HG03060 (cell line): ENCODE results near the gene TNC.

Experiments used
- ATAC-seq: cut with Tn5 transposase; IDR thresholded peaks from one replicate; pipeline ENCODE4 v1.9.1; 2021; ENCODE audit warnings: low read depth, moderate number of reproducible peaks; ENCODE audit not compliant: unreplicated experiment

The TNC gene

DNA sequence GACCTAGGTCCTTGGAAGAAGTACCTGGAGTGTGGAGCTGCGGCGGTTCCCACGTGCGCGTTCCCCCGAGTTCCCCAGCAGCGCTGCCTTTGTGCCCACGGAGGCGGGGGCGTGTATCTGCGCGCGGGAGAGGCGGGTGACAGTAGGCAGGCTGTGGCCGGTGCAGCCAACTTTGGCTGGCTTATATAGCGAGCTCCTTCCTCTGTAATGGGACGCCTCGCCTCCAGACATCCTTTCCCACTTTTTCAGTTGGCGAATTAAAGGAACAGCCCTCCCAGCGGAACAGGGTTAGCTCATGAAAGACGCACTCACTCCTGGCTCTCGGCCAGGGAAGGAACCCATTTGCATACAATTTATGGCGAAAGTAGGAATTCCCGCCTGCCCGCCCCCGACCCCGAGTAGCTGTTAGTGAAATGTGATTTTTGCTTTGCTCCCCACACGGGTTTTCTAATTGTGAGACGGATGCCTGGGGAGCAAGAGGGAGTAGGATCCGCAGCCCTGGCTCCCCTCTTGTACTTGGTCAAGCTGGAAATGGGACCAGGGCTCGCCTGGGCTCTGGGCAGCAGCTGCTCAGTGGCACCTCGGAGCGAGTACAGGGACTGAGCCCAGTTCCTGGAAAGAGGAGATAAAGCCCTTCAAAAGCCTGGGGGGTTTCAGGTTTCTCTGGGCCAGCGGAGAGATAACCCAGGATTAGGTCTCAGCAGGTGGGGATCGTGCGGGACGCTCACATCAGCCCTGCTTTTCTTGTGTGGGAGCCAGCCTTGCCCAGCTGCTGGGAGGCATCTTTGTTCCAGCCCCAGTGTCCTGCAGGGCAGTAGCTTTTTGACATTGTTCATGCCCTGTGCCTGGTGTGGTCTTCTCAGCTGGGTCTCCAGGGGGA is at the start of gene TNC:
Gene TNC, minus strand, starts transcription at position 159 of the 880 bp plus-strand sequence. CDS start 27,139 bp downstream, outside the sequence.
- no peak for ATAC-seq

DNA sequence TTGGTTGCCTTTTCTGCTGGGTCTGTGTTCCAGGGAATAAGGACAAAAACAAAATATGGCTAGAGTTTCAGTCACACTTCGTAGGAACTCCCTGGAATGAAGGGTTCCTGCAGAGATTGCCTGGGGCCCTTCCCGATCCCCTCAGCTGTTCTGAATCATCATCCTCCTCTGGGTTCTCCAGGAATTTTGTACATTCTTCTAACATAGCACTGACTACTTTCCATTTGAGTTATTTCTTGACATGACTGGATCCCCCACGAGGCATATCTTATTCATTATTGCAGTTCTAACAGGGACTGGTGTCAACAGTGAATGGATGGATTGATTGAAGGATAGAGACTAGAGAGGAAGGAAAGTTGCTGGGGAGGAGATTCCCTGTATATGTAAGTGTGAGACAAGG is 49.2 kb upstream of the TNC start:
- ATAC-seq, result no peak

DNA sequence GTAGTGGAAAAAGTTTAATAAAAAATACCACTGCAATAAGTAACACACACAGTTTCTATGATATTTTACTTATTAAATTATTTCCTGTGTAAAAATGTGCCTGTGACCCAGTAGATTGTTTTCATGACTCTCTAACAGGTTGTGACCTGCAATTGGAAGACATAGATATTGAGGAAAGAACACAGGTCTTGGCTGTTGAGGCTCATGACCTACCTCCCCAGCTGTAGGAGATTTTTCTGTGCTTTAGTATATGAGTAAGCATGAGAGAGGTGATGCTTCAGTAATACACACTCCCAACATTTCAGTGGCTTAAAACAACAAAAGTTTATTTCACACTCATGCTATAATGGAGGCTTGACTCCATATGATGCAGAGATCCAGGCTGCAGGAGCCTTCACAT is 47.3 kb upstream of the TNC start:
- no peak for ATAC-seq

DNA sequence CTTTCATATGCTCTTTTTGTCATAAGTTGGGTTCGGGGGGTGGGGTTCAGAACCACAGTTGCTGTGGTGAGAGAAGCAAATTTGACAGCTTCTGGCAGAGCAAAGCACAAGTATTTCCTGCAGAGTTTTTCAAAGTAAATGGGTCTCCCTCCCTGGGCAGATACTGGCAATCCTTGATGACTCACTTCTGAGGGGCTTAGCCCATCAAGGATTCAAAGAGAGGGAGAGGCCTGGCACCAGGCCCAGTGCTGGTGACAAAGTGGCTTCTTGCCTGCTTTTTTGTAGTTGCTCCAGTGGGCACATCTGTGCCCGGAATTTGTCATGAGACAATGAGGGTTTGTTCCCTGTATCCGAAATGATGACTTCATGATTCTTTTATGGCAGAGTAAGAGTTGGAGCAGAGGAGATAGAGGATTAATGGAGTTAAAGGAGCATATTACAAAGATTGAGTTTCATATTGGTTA is 46.6 kb upstream of the TNC start:
- no peak for ATAC-seq

DNA sequence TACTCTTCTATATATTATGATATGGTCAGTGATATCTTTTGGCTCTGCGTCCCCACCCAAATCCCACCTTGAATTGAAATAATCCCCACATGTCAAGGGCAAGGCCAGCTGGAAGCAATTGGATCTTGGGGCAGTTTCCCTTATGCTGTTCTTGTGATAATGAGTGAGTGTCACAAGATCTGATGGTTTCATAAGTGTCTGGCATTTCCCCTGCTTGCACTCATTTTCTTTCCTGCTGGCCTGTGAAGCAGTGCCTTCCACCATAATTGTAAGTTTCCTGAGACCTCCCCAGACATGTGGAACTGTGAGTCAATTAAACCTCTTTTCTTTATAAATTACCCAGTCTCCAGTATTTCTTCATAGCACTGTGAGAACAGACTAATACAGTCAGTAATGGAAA is 45.0 kb upstream of the TNC start:
- ATAC-seq, result no peak

DNA sequence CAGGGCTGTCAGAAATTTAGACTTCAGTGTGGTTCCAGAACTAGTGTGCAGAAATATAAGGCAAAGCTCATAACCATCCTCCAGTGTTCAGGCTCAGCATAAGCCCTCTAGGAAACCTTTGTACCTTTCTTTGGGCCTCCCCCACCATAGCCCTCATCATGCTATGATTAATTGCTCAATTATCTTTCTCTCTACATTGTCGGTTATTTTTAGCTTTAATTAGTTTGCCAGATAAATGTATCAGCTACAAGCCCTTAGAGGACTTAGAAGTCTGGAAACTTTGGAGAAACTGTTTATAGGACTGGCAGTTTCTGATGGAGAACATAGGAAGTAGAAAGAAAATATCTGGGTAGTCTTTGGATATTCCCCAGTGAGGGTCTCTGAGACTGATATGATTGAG is 43.5 kb upstream of the TNC start:
- no peak for ATAC-seq

DNA sequence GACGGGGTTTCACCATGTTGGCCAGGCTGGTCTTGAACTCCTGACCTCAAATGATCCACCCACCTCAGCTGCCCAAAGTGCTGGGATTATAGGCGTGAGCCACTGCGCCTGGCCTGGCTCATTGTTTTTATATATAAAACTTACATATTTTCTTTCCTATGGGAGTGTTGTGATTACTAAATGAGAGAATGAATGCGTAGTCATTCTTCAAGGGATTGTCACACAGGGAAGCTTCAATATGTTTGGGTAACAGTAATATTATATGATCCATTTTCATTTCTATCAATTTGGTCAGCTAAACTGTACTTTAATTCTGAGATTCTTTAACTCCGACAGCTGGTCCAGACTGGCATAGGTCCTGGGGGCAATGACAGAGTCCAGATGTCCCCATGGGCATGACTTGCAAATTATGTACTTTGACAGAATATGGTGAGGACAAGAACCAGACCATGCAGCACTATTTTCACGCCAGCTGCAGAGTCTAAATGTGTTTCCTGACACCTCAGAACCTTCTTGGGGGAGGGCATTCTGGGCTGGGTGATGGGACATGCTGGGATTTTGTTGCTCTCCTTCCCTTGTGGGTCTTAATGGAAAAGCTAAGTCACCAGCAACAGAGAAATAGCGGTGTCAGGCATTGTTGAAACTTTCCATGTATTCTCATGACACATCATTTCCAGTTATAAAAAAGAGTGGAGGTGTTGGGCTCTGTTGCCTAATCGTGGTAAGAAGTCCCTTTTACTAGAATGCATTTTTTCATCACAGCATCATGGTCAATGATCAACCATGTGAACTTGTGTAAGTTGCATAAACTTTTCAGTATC is 40.9 kb upstream of the TNC start:
- no peak for ATAC-seq

DNA sequence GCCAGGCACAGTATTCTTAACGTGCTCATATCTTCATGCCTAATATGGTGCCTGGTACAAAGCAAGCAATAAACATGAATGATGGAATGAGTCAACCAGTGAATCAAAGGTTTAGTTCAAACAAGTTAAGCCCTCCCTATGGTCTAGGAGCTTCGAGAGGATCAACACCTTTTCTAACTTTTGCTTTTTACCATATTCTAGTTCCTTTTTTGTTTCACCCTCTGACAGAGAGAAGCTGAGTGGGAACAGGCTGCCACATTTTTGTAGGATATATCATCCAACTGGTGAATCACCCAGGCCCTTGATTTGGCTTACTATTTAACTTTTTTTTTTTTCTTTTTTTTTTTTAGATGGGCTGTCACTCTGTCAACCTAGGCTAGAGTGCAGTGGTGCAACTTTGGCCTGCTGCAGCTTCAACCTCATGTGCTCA is 39.3 kb upstream of the TNC start:
- ATAC-seq, result no peak

DNA sequence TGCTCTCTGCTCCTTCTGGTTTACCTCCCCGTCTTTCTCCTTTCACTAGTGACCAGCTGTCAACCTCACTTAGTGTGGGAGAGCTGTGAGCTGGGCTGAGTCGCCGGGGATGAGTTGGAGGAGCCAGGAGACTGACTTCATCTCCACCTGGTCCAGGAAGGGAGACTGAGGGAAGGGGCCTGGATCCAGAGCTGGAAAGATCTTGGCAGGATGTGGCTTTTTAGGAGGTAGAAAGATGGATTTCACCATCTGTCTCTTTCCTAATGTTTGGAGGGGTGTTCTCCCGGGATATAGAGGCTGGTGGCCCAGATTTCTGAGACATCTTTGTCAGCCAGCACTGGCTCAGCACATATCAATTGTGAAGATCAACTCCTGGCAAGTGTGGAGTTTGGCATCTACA is 37.1 kb upstream of the TNC start:
- ATAC-seq, result no peak

DNA sequence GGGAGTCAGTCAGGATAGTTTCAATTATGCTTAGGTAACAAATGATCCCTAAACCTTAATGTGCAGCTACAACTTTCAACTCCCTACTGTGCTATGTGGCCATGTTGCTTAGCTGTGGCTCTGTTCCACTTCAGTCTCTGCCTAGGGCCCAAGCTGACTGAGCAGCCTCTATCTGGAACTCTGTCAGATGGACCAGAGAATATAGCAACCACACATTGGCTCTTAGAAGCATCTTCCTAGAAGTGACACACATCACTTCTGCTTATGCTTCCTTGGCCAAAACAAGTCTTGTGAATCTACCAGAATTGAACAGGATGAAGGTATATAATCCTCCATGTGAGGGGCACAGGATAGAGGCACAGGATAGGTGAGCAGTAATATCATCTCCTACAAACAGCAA is 36.7 kb upstream of the TNC start:
- no peak for ATAC-seq

DNA sequence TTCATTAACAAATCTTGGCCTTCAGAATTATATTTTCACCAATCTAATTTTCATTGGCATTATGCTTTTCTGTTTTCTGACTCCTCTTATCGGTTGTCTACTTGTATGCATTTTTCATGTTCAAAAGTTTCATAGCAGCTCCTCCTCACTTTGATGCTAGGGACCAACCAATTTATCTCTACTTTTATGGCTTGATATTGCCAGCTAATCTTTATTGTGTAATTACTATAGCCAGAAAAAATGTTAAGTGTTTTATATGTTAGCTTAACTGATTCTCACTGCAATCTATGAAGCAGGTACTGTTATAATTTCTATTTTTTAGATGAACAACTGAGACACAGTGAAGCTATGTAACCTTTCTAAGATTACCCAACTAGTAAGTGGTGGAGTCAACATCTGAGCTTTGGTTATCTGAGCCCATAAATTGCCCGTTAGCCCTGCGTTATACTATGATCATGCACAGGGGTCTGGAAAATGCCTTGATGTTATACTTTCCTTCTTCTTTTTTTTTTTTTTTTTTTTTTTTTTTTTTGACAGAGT is 34.4 kb upstream of the TNC start:
- ATAC-seq, result no peak

DNA sequence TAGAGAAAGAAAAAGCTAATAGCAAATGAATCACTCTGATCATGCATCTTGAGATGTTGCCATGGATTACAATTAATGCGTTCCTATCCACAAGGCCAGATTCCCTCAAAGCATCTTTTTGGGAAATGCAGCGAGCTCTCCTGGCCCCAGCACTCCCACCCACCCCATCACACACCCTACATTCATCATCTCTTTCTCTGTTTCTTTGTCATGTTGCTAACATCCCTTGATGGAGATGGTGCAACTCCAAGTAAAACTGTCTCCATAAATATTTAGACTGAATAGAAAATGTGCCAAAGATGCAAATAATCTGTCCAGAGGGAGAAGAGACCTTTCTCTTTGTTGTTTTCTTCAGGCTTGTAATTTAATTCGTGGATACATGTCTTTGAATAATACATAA is 30.8 kb upstream of the TNC start:
- ATAC-seq, result no peak

DNA sequence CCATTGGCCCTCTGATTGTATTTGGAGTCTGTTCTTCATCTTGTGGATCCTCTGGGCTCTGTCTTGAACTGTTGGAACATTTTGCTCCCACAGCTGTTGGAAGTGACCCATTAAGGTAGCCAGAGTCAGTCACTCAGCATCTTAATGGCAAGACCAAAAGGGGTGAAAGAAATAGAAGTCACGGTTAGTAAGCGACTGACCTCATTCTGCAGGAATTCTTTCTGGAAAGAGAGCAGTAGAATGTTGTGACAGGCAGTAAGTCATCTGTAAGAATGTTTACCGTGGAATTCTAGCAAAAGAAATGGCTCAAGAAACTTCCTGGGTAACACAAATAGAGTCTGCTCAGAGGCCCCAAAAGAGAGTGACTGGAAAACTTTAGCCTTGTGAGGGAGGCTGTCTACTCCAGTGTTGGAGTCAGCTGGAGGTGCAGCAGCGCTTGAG is 28.6 kb upstream of the TNC start:
- no peak for ATAC-seq

DNA sequence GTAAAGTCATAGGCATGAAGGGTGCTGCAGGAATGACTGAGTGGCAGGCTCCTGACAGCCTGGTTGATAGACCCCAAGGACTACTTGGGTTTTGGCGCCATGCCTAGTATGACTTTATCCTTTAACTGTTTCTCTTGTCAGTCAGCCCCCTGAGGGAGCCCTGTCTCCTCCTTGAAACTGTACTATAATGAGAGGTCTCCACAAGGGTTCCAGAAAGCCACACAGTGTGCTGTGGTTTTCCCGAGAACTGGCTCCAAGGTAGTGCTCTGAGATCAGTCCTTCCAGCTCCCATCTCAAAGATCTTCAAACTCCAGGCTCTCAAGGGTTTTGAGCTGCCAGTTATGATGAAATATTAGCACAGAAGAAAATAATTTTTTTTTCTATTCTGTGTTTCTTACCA is 26.7 kb upstream of the TNC start:
- no peak for ATAC-seq

DNA sequence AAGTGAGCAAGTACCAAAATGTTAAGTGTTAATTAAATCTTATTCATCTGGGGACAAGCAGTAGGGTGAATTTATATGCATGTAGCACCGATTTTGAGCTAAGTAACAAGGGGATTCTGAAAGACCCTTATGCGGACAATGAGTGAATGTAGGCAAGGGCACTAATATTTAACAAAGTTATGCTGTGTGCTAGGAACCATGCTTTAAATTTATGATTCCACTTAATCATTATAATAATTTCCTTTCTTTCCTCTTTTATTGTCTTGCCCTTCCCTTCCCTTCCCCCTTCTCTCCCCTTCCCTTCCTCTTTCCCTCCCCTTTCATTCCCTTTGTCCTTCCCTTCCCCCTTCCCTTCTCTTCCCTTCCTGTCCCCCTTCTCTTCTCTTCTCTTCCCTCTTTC is 25.7 kb upstream of the TNC start:
- ATAC-seq, result no peak

DNA sequence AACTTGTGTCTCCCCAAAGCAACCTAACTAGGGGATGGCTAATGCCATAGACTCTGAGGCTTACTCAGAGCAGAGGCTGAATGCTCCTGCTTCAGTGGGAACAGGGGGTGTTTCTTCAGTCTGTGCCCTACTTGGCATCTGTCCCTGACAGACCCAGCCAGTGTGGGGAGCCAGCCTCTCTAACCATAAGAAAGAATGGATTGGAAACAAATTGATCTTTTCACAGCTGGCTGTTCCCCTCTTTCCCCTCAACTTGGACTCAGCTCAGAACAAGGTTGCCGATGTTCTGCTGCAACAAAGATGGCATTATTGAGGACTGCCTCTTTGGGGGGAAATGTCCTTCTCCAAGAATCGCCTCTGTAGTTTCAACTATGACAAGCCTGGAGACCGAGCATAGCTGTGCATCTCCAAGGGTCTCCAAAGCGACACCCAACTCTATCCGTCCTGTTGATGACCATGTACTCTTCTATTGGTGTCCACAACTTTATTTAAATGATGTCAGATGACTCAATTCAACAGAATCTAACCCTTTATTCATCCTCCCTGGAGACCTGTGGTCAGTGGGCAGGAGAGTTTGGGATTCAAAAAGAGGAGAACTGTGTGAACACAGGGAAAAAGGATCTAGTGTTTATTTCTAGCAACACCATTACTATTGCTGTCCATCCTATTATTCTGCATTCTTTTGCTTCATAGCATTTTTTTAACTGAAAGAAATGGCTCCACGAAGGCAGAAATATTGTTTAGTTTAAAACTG is 24.7 kb upstream of the TNC start:
- no peak for ATAC-seq

DNA sequence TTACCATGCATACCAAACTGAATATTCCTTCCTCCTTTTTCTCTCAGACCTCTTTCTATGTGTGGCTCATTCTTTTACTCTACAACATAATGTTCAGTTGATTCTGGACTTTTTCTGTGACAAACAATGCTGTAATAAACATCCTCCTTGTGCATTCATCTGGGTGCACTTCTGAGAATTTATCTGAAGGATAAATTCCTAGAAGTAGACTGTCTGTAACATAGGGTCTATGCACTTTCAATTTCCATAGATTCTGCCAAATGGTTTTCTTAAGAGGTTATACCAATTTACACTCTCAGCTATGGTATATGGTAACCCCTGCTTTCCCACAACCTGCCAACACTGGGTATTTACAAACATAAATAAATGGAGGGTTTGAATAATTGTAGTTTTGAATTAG is 24.1 kb upstream of the TNC start:
- no peak for ATAC-seq

DNA sequence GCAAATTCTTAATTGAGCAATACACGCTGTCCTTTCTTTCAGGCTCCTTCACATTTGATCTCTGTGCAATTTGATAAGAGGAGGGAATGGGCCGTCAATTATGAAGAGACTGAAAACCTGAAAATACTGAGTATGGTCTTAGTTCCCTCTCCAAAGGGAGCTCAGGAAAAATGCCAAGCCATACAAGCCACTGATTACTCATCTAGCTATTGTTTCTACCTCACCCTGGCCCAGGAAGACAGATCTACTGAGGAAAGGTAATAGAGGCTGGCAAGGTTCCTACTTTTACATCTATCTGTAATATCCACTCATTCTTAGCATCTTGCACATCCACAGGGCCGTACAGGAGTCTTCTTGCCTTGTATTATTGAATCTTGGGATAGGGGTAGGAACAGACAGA is 23.7 kb upstream of the TNC start:
- ATAC-seq, result no peak

DNA sequence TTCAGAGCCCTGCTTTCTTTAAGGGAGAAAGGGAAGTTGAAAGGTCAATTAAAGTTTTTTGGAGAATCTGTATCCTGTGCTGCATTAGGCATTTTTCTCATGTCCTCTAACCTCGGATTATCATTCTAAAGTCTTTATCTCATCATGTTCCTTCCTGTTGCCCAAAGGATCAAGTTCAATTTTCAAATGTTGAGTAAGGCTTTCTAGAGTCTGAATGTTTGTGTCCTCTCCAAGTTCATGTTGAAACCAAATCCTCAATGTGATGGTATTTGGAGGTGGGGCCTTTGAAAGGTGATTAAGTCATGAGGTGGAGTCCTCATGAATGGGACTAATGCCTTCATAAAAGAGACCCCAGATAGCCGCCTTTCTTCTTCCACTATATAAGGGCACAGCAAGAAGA is 20.2 kb upstream of the TNC start:
- ATAC-seq, result no peak

DNA sequence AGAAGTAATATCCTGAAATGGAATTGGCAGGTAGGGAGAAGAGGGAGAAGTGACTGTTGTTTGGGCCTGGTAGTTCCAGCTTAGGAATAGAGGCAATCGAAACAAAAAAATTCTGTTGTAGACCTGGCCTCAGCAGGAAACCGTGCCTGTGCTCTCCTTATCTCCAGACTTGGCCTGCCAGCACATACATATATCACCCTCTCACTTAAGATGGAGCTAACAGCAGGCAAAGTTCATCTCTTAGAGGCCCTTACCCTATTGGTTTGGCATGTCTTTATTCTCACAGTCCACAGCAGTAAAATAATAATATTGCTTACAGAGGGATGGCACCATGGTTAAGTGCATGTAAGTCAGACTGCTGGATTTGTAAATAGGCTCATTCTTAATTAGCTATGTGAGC is 19.6 kb upstream of the TNC start:
- no peak for ATAC-seq
